ENCODE results near the gene SMPD3. TPM values are rescaled to one million over a fixed set of nuclear protein-coding genes. Genes with fewer than 3 reads are reported as not detected.

The SMPD3 gene
- total and polyA plus RNA-seq, 7 donors: 0.49 to 29.7 (median 2.8) TPM

DNA sequence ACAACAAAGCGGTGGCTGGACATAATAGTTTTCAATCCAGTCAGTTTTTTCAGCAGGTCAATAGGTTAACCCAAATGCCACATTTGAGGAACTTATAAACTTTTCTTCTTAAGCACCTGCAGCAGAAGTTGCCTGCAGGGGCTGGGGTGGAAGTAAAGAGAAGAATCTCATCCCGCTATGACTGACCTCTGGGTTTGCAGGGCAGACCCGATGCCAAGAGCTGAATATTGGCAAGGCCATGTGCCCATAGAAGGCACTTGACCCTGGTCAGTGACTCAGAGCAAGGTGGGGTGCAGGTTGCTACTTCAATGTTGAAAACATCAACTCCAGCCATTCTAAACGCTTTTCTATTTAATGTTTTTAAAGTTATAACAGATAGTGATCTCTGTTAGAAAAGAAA, 17.9 kb upstream of the SMPD3 start:
- 56 to 63% methylated on average over 4 of the region's 4 CpGs for WGBS, 2 donors
- no peaks in the 10 kb centered on the region for H3K9me3 ChIP-seq
- no peaks in the 10 kb centered on the region for H3K36me3 ChIP-seq
- intact Hi-C loops (cut with DNase I): no loop called here
- H3K27me3 ChIP-seq: no peaks in the 10 kb centered on the region
- H3K4me1 ChIP-seq: no peaks in the 10 kb centered on the region
- DNase-seq: no peak
- TF ChIP-seq, protein P1, sequence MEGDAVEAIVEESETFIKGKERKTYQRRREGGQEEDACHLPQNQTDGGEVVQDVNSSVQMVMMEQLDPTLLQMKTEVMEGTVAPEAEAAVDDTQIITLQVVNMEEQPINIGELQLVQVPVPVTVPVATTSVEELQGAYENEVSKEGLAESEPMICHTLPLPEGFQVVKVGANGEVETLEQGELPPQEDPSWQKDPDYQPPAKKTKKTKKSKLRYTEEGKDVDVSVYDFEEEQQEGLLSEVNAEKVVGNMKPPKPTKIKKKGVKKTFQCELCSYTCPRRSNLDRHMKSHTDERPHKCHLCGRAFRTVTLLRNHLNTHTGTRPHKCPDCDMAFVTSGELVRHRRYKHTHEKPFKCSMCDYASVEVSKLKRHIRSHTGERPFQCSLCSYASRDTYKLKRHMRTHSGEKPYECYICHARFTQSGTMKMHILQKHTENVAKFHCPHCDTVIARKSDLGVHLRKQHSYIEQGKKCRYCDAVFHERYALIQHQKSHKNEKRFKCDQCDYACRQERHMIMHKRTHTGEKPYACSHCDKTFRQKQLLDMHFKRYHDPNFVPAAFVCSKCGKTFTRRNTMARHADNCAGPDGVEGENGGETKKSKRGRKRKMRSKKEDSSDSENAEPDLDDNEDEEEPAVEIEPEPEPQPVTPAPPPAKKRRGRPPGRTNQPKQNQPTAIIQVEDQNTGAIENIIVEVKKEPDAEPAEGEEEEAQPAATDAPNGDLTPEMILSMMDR (IDR thresholded peaks at IDR 0.05): no peak
- TF ChIP-seq EP300 (IDR thresholded peaks at IDR 0.05) (no peak), POLR2AphosphoS5 (IDR thresholded peaks at IDR 0.05) (no peak), POLR2A (IDR thresholded peaks at IDR 0.05) (no peak)
- no peak overlapping the region for H3K27ac ChIP-seq
- H3K4me3 ChIP-seq: no peak overlapping the region

DNA sequence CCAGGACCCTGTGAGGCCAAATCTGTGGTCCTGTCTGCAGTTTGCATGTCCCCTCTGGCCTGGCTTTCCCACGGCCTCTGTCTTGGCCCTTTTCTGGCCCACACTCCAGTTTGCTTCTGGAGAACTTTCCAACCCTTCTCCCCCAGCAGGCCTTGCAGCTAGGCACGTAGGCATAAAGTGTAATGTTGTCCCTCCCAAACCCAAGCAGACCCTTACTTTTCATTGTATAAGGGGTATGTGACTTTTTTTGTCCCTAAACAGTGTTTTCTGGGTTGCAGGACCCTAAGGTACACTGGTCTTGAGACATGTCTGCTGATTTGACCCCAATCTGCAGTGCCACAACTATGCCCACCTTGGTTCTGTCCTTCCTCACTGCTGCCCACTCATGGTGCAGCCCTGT, 15.6 kb upstream of the SMPD3 start:
- intact Hi-C loops (cut with DNase I): no loop called here
- no peaks in the 10 kb centered on the region for H3K4me1 ChIP-seq
- no peak for DNase-seq
- no peaks in the 10 kb centered on the region for H3K9me3 ChIP-seq
- H3K36me3 ChIP-seq: no peaks in the 10 kb centered on the region
- 87 to 94% methylated on average over 2 of the region's 2 CpGs for WGBS, 2 donors
- no peaks in the 10 kb centered on the region for H3K27me3 ChIP-seq
- TF ChIP-seq POLR2AphosphoS5 (IDR thresholded peaks at IDR 0.05) (no peak), EP300 (IDR thresholded peaks at IDR 0.05) (no peak), POLR2A (IDR thresholded peaks at IDR 0.05) (no peak)
- TF ChIP-seq, protein P1 (IDR thresholded peaks at IDR 0.05): no peak
- no peak overlapping the region for H3K4me3 ChIP-seq
- H3K27ac ChIP-seq: no peak overlapping the region

DNA sequence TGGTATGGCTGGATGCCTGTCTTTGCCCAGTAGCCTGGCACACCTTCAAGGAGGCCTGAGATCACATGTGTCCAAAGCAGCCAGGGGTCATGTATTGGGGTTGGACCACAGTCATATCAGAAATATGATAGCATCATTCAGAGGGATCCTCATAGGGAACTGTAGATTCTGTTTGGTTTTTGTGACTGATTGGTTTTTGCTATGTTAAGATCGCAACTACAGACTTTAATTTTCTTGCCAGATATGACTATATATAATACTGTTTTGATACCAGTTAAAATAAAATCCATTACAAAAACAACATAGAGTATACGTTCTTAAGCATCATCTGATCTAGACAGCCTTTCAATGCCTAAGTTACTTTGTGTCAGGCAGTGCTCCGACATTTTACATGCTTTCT, 11.8 kb upstream of the SMPD3 start:
- DNase-seq: no peak
- no peaks in the 10 kb centered on the region for H3K27me3 ChIP-seq
- no peak overlapping the region for H3K27ac ChIP-seq
- no peaks in the 10 kb centered on the region for H3K9me3 ChIP-seq
- 87 to 92% methylated on average over 3 of the region's 3 CpGs for WGBS, 2 donors
- TF ChIP-seq POLR2AphosphoS5 (IDR thresholded peaks at IDR 0.05): no peak
- no peak for TF ChIP-seq POLR2A (IDR thresholded peaks at IDR 0.05)
- no peak for TF ChIP-seq EP300 (IDR thresholded peaks at IDR 0.05)
- TF ChIP-seq, protein P1 (IDR thresholded peaks at IDR 0.05): no peak
- H3K36me3 ChIP-seq: no peaks in the 10 kb centered on the region
- no peak overlapping the region for H3K4me3 ChIP-seq
- intact Hi-C loops (cut with DNase I): no loop called here
- no peaks in the 10 kb centered on the region for H3K4me1 ChIP-seq

DNA sequence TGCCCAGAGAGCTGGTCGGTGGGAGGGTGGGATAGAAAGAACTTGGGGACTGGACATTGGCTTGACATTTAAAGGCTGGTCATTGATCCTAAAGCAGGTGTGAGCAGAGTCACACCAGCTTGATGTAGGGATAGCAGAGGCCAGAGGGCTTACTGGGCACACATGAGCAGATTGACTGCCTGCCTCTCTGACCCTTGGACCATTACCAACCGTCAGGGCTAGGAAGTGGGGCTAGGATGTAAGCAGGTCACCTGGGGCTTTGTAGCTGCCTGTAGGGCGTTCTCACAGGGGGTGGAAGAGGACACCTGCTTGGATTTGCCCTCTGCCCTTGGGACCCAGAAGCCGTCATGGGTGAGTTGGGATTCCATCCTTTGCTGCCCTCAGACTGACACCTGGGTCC, 11.1 kb upstream of the SMPD3 start:
- Histone ChIP-seq H3K36me3 (no peaks in the 10 kb centered on the region), H3K4me1 (no peaks in the 10 kb centered on the region), H3K27me3 (no peaks in the 10 kb centered on the region), H3K27ac (no peak overlapping the region), H3K9me3 (no peaks in the 10 kb centered on the region), H3K4me3 (no peak overlapping the region)
- TF ChIP-seq POLR2A (IDR thresholded peaks at IDR 0.05) (no peak), EP300 (IDR thresholded peaks at IDR 0.05) (no peak), POLR2AphosphoS5 (IDR thresholded peaks at IDR 0.05) (no peak)
- TF ChIP-seq, protein P1 (IDR thresholded peaks at IDR 0.05): no peak
- intact Hi-C loops (cut with DNase I): no loop called here
- no peak for DNase-seq
- WGBS, 2 donors: 76 to 81% methylated on average over 4 of the region's 4 CpGs

DNA sequence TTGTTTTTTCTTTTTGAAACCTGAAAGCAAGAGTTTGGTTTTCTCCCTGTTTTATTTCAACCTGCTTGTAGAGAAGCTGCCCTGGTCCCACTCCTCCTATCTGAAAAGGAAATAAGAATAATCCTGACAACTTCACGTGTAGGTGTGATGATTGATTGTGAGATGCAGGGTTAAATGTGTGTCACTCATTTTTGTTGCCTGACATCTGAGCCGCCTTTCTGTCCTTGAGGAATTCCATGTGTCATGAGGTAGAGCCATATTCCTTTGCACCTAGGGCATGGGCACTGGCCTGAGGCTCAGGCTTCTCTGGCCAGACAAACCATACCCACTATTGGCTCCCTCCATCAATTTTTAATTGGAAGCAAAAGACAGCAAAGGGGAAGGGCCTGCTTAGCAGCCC, 10.2 kb upstream of the SMPD3 start:
- no peak for TF ChIP-seq EP300 (IDR thresholded peaks at IDR 0.05)
- no peak for TF ChIP-seq POLR2AphosphoS5 (IDR thresholded peaks at IDR 0.05)
- TF ChIP-seq, protein P1 (IDR thresholded peaks at IDR 0.05): no peak
- no peak for TF ChIP-seq POLR2A (IDR thresholded peaks at IDR 0.05)
- WGBS, 2 donors: 84 to 87% methylated on average over 2 of the region's 2 CpGs
- Histone ChIP-seq H3K27ac (no peak overlapping the region), H3K9me3 (no peaks in the 10 kb centered on the region), H3K4me3 (no peak overlapping the region), H3K27me3 (no peaks in the 10 kb centered on the region), H3K4me1 (no peaks in the 10 kb centered on the region), H3K36me3 (no peaks in the 10 kb centered on the region)
- DNase-seq: no peak
- intact Hi-C loops (cut with DNase I): no loop called here

Data from sigmoid colon (tissue), 7 donors.